Stimulated activated memory B cell treated with anti-CD40 and anti-IgM and Interleukin-4, amounts not matched to agents 10 μg/mL and 1 μg/mL and 100 μg/mL, for 72 hours (primary cell): ENCODE results near the gene GNG11.

ENCODE experiments used
- ATAC-seq: fragments of 150-1000 bp; cut with Tn5 transposase; 2 replicates; pipeline ENCODE4 v1.10.0; 2021
- H3K27ac Mint-ChIP-seq: one replicate; pipeline ENCODE4 v1.8.0; 2022; ENCODE audit warnings: mild to moderate bottlenecking, mixed read lengths
- H3K27me3 Mint-ChIP-seq: one replicate; pipeline ENCODE4 v1.8.0; 2022; ENCODE audit warnings: mixed read lengths
- H3K36me3 Mint-ChIP-seq: one replicate; pipeline ENCODE4 v1.8.0; 2022; ENCODE audit warnings: mixed read lengths
- H3K4me1 Mint-ChIP-seq: one replicate; pipeline ENCODE4 v1.8.0; 2022; ENCODE audit warnings: mixed read lengths
- H3K4me3 Mint-ChIP-seq: one replicate; pipeline ENCODE4 v1.8.0; 2022; ENCODE audit warnings: mild to moderate bottlenecking, moderate library complexity, mixed read lengths
- H3K9me3 Mint-ChIP-seq: one replicate; pipeline ENCODE4 v1.8.0; 2022; ENCODE audit warnings: mixed read lengths

Gene GNG11

GRCh38 chr7:93921607-93922566, at the start of gene GNG11:
Gene GNG11, plus strand, starts transcription at chr7:93921735. Its CDS starts 403 bp downstream, at chr7:93922138.
- Mint-ChIP-seq H3K27ac (peak within 1 kb of the TSS; percentile 86), H3K4me1 (peaks cover 5% of the 10 kb centered on the region), H3K27me3 (peaks cover 19% of the 10 kb centered on the region)

GRCh38 chr7:93873998-93874574, 47.4 kb upstream of the GNG11 start:
- Mint-ChIP-seq H3K27ac (no peak overlapping the region), H3K36me3 (peaks cover 8% of the 10 kb centered on the region), H3K9me3 (peaks cover 7% of the 10 kb centered on the region), H3K27me3 (no peaks in the 10 kb centered on the region), H3K4me3 (no peak overlapping the region), H3K4me1 (peaks cover 7% of the 10 kb centered on the region)
- ATAC-seq = no peak

More at GRCh38 chr7:93921607-93922566, at the start of gene GNG11:
- Mint-ChIP-seq H3K9me3 (no peaks in the 10 kb centered on the region), H3K4me3 (peak within 1 kb of the TSS; percentile 79), H3K36me3 (no peaks in the 10 kb centered on the region)
- peak; percentile 87 for ATAC-seq

- peaks cover 8% of the 10 kb centered on the region for H3K36me3 Mint-ChIP-seq
- H3K9me3 Mint-ChIP-seq = peaks cover 11% of the 10 kb centered on the region
- no peak overlapping the region for H3K4me3 Mint-ChIP-seq
- ATAC-seq = no peak
- no peaks in the 10 kb centered on the region for H3K27me3 Mint-ChIP-seq
- H3K27ac Mint-ChIP-seq = no peak overlapping the region
- H3K4me1 Mint-ChIP-seq = peaks cover 7% of the 10 kb centered on the region
These were observed 43.8 kb upstream of the GNG11 start for GRCh38 chr7:93877742-93878141.

GRCh38 chr7:93879356-93879755, 42.2 kb upstream of the GNG11 start:
- no peaks in the 10 kb centered on the region for H3K27me3 Mint-ChIP-seq

GRCh38 chr7:93882468-93882867, 39.1 kb upstream of the GNG11 start:
- Mint-ChIP-seq H3K27ac (no peak overlapping the region), H3K4me1 (peaks cover 4% of the 10 kb centered on the region), H3K4me3 (no peak overlapping the region), H3K27me3 (no peaks in the 10 kb centered on the region), H3K36me3 (no peaks in the 10 kb centered on the region), H3K9me3 (peaks cover 5% of the 10 kb centered on the region)
- ATAC-seq = no peak

More at GRCh38 chr7:93879356-93879755, 42.2 kb upstream of the GNG11 start:
- Mint-ChIP-seq H3K4me3 (no peak overlapping the region), H3K9me3 (peaks cover 5% of the 10 kb centered on the region), H3K4me1 (peaks cover 7% of the 10 kb centered on the region), H3K36me3 (no peaks in the 10 kb centered on the region), H3K27ac (no peak overlapping the region)
- no peak for ATAC-seq

GRCh38 chr7:93883078-93883916, 38.2 kb upstream of the GNG11 start:
- peaks cover 6% of the 10 kb centered on the region for H3K9me3 Mint-ChIP-seq
- no peak overlapping the region for H3K27ac Mint-ChIP-seq
- ATAC-seq = no peak
- H3K4me1 Mint-ChIP-seq = peaks cover 4% of the 10 kb centered on the region
- peaks cover 5% of the 10 kb centered on the region for H3K27me3 Mint-ChIP-seq
- no peak overlapping the region for H3K4me3 Mint-ChIP-seq
- H3K36me3 Mint-ChIP-seq = peaks cover 3% of the 10 kb centered on the region

GRCh38 chr7:93883917-93884345, 37.6 kb upstream of the GNG11 start:
- Mint-ChIP-seq H3K36me3 (peaks cover 6% of the 10 kb centered on the region), H3K4me3 (no peak overlapping the region), H3K27ac (no peak overlapping the region), H3K9me3 (peaks cover 7% of the 10 kb centered on the region), H3K4me1 (peaks cover 6% of the 10 kb centered on the region), H3K27me3 (peaks cover 11% of the 10 kb centered on the region)
- no peak for ATAC-seq

GRCh38 chr7:93884541-93884940, 37.0 kb upstream of the GNG11 start:
- H3K4me1 Mint-ChIP-seq = peaks cover 7% of the 10 kb centered on the region
- H3K4me3 Mint-ChIP-seq = no peak overlapping the region
- H3K27me3 Mint-ChIP-seq = peaks cover 14% of the 10 kb centered on the region
- H3K9me3 Mint-ChIP-seq = peaks cover 4% of the 10 kb centered on the region
- H3K36me3 Mint-ChIP-seq = peaks cover 6% of the 10 kb centered on the region
- no peak for ATAC-seq
- no peak overlapping the region for H3K27ac Mint-ChIP-seq

- H3K4me3 Mint-ChIP-seq = peak overlapping the region; percentile 88
These were observed 32.3 kb upstream of the GNG11 start for GRCh38 chr7:93889261-93889660.

GRCh38 chr7:93890041-93890463, 31.5 kb upstream of the GNG11 start:
- peaks cover 34% of the 10 kb centered on the region for H3K27me3 Mint-ChIP-seq
- peak; percentile 60 for ATAC-seq
- H3K9me3 Mint-ChIP-seq = peaks cover 2% of the 10 kb centered on the region
- peak overlapping the region; percentile 78 for H3K27ac Mint-ChIP-seq
- H3K36me3 Mint-ChIP-seq = peaks cover 6% of the 10 kb centered on the region
- H3K4me1 Mint-ChIP-seq = peaks cover 30% of the 10 kb centered on the region
- H3K4me3 Mint-ChIP-seq = peak overlapping the region; percentile 88

More at GRCh38 chr7:93889261-93889660, 32.3 kb upstream of the GNG11 start:
- H3K27me3 Mint-ChIP-seq = peaks cover 34% of the 10 kb centered on the region
- peaks cover 30% of the 10 kb centered on the region for H3K4me1 Mint-ChIP-seq
- H3K36me3 Mint-ChIP-seq = peaks cover 6% of the 10 kb centered on the region
- no peak for ATAC-seq
- H3K27ac Mint-ChIP-seq = no peak overlapping the region
- peaks cover 2% of the 10 kb centered on the region for H3K9me3 Mint-ChIP-seq

- Mint-ChIP-seq H3K36me3 (peaks cover 6% of the 10 kb centered on the region), H3K4me3 (peak within 1 kb of the TSS; percentile 88), H3K27ac (peak within 1 kb of the TSS; percentile 78), H3K9me3 (peaks cover 2% of the 10 kb centered on the region), H3K27me3 (peaks cover 34% of the 10 kb centered on the region), H3K4me1 (peaks cover 30% of the 10 kb centered on the region)
- peak; percentile 79 for ATAC-seq
These were observed 31.0 kb upstream of the GNG11 start, which contains the start of gene TFPI2 for GRCh38 chr7:93890464-93891068. Gene TFPI2, minus strand, starts transcription at chr7:93890753. Its CDS starts 75 bp downstream, at chr7:93890678.

- Mint-ChIP-seq H3K27me3 (peaks cover 38% of the 10 kb centered on the region), H3K9me3 (no peaks in the 10 kb centered on the region), H3K27ac (no peak overlapping the region), H3K4me3 (no peak overlapping the region), H3K36me3 (no peaks in the 10 kb centered on the region), H3K4me1 (peaks cover 24% of the 10 kb centered on the region)
- ATAC-seq = no peak
These were observed 27.1 kb upstream of the GNG11 start for GRCh38 chr7:93894426-93894825.

GRCh38 chr7:93894966-93895640, 26.4 kb upstream of the GNG11 start:
- peaks cover 39% of the 10 kb centered on the region for H3K27me3 Mint-ChIP-seq
- peaks cover 17% of the 10 kb centered on the region for H3K4me1 Mint-ChIP-seq
- no peak overlapping the region for H3K4me3 Mint-ChIP-seq
- H3K36me3 Mint-ChIP-seq = no peaks in the 10 kb centered on the region
- H3K27ac Mint-ChIP-seq = no peak overlapping the region
- H3K9me3 Mint-ChIP-seq = no peaks in the 10 kb centered on the region
- no peak for ATAC-seq
